Fibroblast of skin of left biceps (primary cell): ENCODE data around the gene CYSRT1.

Source experiments
- DNase-seq, 2 experiments: peaks; one replicate each; pipeline ENCODE4 v3.0.0-alpha.2; 2013; ENCODE audit warnings: low read depth in 2 of 2

Gene CYSRT1, protein sequence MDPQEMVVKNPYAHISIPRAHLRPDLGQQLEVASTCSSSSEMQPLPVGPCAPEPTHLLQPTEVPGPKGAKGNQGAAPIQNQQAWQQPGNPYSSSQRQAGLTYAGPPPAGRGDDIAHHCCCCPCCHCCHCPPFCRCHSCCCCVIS

DNA sequence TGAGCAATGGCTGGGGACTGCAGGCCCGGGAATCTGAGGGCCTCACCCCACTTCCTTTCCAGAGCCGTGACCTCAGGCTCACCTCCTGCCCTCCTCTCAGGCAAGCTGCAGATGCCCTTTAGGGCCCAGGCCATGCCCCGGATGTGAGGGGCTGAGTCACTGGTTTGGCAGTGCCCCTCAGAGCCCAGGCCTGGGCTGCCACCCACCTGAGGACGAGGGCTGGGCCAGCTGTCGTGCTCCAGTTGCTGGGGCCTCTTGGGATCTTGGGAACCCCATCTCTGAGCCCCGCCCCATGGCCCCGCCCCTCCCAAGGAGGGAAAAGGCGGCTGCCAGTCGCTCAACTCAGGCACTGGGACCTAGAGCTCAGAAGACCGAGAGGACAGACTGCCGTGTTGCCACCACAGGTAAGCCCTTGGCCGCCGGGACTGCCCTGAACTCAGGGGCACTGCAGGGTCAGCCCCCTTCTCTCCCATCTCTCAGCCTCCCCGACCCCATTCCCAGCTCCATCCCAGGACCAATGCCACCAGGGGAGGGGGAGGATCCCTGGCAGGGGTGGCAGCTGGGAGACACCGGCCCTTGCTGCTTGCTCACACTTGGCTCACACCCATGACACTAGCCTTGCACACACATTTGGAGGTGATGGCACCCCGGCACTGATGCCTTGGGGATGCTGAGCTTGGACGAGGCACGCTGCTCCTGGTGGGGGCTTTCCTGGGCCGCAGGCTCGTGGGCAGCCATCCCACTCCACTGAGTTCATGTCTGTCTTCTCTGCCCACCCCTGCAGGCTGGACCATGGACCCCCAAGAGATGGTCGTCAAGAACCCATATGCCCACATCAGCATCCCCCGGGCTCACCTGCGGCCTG lies at the start of gene CYSRT1:
Gene CYSRT1 (plus strand): TSS at position 345 of the 865 bp plus-strand sequence. CDS start 448 bp downstream, at position 793.
- no peak for DNase-seq

DNA sequence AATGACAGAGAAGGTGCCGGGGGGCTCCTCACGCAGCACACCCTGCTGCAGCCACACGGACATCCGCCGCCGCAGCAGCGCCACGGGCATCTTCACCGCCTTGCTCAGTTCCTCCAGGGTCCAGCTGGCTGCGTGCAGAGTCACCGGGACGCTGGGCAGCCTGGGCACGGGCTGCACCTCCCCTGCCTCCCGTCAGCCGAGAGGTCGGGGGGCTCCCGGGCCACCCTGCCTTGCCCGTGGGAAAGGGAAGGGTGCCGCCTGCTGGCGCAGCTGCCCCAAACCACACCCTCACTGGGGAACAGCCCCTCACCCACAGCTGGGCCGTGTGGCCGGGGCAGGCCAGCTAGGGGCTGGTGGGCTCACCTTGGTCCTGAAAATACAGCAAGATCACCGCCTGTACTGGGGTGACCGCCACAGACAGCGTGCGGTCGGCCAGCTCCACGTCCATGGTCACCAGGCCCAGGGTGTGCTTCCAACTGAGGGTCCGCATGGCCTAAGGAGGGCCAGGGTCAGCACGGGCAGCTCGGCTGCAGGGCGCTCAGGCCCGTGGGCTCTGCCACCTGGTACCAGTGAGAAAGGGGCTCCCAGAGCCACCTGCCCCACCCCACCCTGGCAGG lies 49.5 kb upstream of the CYSRT1 start:
- DNase-seq = no peak

DNA sequence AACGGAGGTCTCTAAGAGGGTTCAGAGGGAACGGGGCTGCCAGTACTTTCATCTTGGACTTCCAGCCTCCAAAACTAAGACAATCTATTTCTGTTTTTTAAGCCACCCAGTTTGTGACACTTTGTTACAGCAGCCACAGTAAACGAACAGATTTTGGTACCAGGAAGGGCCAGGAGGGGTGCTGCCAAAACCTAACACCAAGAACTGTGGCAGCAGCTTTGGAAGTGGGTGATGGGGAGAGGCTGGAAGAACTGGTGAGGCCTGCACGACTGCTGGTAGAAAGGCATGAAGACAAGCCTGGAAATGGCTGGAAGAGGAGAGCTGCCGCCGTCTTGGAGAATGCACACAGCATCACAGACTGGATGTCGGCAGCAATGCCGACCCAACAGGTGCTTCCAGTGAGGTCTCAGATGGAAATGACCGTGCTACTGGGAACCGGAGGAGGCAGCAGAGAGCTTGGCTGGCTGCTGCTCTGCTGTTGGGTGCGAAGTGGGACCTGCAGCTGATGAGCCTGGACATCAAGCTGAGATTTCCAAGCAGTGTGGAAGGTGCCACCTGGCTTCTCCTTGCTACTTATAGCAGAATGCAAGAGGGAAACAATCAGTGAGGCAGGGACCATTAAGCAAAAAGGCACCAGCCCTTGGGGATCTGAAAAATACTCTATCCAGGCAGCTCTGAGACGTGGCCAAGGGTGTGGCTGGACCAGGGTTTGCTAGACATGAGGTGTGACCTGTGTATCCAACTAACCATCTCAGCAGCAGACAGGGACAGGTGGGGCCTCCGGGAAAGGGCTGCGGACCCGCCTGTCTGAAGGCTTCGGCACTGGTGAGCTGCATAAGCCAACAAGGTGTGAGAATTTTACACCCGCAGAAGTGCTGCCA lies 48.4 kb upstream of the CYSRT1 start:
- DNase-seq = no peak

DNA sequence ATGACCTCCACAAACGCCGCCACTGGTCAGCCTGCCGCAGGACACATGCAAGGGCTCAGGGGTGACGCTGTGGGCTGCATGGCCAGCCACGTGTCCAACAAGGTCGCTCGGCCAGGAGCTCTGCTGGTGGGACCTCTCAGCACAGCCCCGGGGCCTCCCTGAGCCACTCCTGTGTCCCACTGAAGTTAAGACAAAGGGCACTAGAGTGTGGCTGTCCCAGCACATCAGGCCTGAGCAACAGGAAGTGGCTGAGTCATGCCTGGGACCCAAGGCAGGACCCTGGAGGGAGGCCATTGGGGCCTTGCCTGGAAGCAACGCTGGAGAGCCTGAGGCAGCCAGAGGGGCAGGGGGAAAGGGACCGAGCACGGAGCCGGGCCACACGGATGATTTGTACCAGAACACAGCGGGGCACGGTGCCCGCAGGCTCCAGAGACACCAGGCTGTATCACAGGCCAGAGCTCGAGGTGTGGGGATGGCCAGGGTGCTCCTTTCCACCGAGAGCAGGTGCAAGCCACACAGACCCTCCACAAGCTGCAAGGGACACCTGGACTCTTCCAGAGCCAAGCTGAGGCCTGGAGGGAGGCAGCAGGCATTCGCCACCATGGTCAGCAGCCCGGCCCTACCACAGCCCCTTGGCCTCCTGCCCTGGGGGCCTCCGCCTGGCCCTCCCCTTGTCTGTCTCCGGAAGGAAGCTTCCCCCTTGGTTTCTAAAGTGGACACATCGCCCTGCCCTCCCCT lies 46.6 kb upstream of the CYSRT1 start:
- DNase-seq = no peak

DNA sequence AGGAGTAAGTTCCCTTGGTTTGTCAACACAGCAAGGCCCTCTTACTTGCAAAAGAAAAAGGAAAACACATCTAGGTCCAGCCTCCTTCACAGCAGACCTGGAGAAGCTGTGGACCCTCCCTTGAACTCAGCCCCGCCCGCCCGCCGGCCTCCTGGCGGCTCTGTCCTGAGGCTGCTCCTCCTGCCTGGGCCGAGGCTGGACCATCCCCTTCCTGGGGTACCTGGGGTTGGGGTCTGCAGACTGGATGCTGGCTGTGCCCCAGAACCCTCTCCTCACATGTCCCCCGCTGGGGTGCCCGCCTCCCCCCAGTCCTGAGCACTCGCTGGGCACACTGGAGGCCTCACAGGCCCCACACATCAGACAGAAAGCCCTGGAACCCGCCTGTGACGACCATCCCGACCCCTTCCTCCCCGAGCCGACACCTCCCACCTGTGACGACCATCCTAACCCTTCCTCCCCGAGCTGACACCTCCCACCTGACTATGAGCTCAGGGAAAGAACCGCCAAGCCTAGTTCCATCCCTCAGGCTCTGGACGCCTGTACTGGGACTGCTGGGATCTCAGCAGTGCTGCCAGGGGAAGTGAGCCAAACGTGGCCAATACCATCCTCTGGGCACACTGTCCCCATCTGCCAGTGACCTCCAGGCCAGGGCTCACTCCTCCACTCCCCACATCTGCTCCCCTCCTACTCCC lies 45.9 kb upstream of the CYSRT1 start:
- DNase-seq = no peak

DNA sequence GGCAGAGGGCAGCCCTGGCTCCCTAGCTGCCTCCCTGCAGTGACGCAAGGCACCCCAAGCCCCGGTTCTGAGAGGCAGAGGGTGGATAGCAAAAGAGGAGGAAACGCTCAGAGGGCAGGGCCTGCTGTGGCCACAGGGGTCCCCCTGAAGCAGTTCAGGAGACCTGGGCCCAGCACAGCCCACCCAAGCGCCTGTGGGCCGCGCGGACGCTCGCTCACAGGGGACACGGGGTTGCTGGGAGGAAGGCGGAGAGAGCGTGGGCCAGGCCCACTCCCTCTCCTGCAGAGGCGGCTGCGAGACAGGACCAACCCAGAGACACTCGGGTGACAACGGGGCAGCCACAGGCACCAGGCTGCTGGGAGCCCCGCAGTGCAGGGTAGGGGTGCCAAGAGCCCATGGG lies 45.2 kb upstream of the CYSRT1 start:
- DNase-seq = no peak

DNA sequence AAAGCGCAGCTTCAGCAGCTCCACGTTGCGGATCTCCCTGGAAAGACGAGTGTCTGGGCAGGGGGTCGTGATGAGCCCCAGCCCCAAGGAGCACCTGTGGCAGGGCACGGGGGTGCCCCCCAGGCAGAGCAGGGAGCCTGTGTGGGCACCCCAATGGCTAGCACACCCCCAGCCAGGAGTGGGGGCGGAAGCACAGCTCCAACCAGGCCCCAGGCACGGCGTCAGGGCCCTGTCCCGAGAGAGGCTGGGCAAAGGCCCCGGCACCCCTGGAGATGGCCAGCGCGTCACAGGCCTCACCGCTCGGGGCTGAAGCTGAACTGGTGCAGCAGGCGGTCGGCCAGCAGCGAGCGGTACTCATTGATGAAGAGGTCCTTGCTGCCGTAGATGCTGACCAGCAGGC lies 44.5 kb upstream of the CYSRT1 start:
- DNase-seq = no peak

DNA sequence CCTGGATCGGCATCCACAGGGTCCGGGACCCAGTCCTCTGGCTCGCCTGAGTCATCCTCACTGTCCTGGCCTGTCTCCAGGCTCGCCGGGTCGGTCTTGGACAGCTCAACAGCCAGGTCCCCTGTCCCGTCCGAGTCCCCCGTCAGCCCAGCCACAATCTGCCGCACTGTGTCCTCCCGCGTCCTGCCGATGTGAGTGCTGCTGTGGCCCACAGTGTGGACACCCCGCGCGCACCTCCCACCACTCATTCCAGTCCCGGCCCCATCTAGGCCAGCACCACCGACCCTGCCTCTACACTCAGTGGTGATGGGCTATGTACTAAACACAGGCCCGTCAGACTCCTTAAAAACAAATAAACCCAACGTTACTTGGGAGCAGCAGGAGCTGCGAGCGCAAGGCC lies 43.3 kb upstream of the CYSRT1 start:
- no peak for DNase-seq

DNA sequence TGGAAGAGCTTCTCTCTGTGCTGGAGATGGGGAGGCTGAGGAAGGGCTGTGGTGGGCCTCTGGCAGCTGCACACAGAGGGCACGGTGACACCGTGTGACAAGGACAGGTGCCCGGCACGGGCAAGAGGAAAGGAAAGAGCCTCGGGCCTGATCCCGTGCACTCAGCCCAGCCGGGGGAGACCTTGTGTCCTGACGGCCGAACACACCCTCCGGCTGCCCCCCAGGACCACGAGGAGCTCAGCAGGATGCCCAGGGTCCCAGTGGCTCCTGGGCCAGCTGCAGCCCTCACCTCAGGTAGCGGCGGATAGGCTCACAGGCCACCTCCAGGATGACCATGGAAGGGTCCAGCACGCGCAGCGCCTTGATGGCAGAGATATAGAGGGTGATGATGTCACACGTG lies 42.1 kb upstream of the CYSRT1 start:
- DNase-seq = no peak

DNA sequence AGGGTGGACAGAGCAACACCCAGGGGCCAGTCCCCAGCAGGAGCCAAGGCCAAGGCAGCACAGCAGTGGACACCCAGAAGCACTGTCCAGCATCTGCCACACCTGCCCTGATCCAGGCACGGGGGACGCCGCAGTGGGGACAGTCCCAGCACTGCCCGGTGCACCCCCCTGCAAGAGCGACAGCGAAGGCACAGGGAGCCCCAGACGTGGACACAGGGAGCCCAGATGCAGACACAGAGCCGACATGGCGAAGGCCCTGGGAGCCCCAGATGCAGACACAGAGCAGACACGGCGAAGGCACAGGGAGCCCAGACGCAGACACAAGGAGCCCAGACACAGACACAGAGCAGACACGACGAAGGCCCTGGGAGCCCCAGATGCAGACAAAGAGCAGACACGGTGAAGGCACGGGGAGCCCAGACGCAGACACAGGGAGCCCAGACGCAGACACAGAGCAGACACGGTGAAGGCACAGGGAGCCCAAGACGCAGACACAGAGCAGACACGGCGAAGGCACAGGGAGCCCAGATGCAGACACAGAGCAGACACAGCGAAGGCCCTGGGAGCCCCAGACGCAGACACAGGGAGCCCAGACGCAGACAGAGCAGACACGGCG lies 40.9 kb upstream of the CYSRT1 start:
- DNase-seq = no peak

DNA sequence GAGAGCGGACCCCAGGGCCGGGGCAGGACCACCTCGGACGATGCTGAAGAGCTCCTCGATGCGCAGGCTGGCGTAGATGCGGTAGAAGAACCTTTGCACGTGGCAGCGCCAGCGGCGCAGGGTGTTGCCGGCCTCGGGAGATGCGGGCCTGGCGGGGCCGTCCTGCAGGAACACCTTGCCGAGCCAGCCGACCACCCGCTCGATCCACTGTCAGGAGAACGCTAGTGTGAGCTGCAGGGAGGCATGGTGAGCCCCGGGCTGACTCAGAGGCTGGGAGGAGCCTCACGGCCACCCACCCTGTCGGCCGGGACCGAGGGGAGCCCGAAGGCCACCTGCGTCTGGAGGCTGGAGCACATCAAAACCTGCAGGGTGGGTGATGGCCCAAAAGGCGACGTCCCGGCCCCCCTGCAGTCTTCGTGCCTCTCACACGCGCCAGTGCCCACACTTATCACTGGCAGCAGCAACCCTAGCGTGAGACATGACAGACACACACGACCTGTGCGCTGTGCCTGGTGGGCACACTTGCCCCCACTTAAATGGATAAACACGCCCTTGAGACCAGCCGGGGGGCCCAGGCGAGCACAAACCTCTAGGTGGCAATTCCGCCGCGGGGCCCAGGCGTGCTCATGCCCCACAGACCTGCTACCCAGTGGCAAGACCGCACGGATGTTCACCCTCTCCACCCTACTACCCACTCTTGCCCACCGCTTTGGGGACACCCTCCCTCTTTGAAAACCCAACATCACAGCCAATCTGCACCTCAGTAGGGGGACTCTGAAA lies 39.9 kb upstream of the CYSRT1 start:
- no peak for DNase-seq

DNA sequence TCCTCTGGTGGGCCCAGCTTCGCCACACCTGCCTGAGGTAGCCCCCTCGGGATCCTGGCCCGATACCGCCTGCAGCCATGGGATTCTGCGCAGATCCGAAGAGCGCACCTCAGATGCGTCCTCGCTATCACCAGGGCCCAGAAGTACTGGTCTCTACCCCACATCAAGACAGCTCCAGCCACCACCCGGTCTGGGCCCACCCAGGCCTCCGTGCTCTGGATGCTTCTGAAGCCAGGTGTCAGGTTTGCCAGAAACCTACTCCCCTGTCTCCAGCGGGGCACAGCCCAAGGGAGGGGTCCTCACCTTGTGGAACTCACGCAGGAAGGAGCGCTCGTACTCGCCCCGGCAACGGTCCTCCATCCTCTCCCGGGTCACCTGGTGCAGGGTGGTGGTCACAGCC lies 39.1 kb upstream of the CYSRT1 start:
- no peak for DNase-seq

DNA sequence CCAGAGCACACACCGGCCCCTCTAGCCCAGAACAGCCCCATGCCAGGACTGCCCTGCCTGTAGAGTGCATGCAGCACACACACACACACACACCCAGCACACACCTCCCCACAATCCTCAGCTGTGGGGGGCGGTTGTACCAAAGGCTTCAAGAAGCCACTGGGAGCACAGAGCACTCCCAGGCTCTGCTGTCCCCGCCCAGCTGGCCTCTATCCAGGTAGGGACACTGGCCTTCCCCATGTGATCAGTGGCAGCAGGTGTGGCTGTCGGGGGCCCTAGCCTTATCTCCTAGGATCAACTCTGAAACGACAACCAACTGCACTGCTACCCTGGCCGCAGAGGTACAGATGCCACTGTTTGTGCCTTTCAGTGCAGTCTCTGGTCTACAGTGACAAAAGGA lies 38.6 kb upstream of the CYSRT1 start:
- no peak for DNase-seq

DNA sequence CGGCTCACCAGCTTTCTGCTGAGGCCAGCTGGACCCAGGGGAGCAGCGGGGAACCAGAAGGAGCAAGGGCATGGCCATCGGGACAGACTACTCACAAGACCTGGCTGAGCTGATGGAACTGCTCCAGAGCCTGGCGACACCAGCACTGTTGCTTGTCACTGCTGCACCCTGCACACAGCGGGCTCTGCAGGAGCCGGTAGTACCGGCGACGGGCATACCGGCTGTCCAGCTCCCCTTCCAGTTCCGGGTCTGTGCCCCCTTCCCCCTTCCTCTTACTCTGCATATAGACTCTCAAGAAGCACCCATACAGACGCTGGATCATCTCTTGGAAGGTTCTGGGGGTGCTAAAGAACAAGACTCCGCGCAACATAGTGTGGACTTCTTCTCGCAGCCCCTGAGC lies 37.6 kb upstream of the CYSRT1 start:
- DNase-seq = no peak

DNA sequence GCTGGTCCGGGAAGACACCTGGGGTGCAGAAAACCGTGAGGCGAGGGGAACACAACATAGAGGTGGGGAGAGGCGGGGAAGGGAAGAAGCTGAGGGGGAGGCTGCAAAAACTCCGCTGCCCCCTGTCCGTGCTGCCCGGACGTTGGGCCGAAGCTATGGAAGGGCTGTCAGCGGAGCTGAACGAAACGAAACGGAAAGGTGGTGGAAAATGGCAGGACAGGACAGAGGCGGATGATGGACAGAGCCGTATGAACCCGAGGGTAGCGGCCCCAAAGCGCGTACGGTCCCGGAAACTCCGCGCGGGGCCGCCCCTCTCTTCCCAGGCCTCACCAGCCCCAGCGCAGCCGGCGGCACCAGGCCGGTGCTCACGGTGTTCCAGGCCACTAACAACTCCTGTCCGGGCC lies 36.9 kb upstream of the CYSRT1 start:
- no peak for DNase-seq

DNA sequence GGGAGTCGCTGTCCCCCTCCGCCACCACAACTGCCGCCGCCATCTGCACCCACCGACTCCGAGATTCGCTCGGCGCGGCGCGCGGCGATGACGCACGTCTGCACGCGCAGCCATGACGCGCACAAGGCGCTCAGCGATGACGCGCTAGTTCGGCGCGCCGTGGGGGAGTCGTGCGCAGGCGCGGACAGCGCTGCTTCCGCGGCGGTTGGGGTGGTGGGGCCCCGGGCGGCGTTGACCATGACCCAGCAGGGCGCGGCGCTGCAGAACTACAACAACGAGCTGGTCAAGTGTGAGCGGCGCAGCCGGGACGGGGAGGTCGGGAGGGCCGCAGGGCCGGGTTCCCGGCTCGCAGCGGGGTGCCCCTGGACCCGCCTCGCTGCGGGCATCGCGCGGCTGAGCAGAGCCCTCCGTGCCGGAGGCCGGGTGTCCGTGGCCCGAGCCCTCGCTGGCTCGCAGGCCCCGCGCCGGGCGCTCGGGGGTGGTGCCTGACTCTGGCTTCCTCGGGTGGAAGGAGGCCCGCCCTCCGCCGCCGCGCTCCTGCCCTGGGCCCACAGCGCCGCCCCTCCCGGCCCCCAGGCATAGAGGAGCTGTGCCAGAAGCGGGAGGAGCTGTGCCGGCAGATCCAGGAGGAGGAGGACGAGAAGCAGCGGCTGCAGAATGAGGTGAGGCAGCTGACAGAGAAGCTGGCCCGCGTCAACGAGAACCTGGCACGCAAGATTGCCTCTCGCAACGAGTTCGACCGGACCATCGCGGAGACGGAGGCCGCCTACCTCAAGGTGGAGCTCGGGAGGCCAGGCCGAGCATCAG lies 36.3 kb upstream of the CYSRT1 start, which contains the start of the genes ANAPC2 and SSNA1:
Gene ANAPC2 (minus strand): TSS at position 71 of the 807 bp plus-strand sequence. CDS start 28 bp downstream, at position 43.
Gene SSNA1 (plus strand): TSS at position 187 of the 807 bp plus-strand sequence. CDS start 51 bp downstream, at position 238.
- peak; percentile 74 to 78 for DNase-seq

DNA sequence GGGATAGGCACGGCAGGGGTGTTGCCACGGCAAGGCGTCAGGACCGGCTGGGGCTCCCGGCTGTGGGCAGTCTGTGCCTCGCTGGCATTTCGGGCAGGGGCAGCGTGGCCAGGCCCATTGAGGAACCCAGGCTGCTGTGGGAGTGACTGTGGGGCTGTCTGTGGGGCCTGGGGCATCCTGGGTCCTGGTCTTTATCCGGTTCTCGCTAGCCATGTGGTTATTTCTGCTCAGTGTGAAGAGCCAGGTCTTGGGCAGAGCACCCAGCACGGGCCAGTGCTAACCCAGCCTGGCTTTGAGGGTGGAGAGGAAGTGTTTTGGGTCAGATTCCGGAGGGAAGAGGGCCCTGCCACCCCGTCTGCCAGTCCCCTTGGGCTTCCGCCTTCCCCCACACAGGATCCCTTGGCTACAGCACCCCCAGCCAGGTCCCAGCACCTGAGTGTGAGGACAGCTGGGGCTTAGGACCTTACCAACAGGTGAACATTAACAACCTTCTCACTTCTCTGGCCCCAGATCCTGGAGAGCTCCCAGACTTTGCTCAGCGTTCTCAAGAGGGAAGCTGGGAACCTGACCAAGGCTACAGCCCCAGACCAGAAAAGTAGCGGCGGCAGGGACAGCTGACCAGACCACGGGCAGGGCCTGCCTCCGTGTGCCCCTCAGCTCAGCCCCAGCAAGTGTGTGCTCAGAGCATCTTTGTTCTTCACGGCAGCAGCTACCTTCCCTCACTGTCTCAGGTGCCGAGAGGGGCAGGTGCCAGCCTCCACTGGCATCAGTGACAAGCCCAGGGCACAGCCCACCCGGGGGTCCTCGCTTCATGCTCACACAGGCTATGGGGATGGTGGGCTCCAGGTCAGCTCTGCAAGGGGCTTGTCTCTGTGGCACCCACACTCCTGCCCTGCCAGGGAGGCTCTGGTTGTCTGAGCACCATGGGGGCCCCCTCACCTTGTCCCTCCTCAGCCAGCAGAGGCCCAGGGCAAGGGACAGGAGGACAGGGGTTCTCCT lies 35.4 kb upstream of the CYSRT1 start:
- no peak for DNase-seq
